ENCODE data around the gene CPA5.

The CPA5 gene

GRCh38 chr7:130397758-130398073 is 53.1 kb downstream of the CPA5 start:
- CTCF ChIA-PET, result interaction anchor here (1.4 kb wide), 1 partner anchor 15 kb away, joined by 4 read pairs; no protein-coding TSS in a partner anchor
- POLR2A ChIA-PET, result no interaction called here
- no peak for DNase-seq (ENCODE audit: extremely low spot score)

DNA sequence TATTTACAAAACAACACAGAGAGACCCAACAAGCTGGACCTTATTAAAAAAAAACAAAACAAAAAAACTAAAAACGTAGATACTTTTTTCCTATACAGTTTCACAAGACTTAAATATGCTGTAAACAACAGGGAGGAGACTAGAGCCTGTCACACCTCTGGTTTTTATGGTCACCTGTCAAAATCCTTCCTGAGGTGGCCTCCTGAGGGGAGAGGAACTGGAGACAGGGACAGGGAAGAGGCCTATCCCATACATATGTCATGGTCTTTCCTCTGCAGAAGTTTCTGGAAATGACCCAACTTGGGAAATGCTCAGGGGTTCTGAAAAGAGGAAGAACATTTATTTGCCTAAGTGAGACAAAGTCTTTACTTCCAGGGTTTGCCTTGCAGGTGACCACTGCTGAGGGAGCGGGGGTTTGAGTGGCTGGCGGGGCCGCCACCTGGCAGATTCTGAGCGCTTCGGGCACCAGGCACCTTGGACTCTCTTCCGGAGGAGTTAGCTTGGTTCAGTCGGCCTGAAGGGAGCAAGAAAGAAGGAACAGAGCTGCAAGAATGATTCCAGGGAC is 54.0 kb downstream of the CPA5 start:
- DNase-seq (ENCODE audit: extremely low spot score), result no peak
- CTCF ChIA-PET, result interaction anchor here (1.4 kb wide), 1 partner anchor 14 kb away, joined by 4 read pairs; no protein-coding TSS in a partner anchor
- POLR2A ChIA-PET, result no interaction called here
- TF ChIP-seq CTCF (IDR thresholded peaks at IDR 0.05; ENCODE audit: control extremely low read depth, extremely low read depth, low read depth, missing control alignments), result no peak

More at GRCh38 chr7:130397758-130398073, 53.1 kb downstream of the CPA5 start:
- TF ChIP-seq CTCF (IDR thresholded peaks at IDR 0.05; ENCODE audit: control extremely low read depth, extremely low read depth, low read depth, missing control alignments), result no peak

DNA sequence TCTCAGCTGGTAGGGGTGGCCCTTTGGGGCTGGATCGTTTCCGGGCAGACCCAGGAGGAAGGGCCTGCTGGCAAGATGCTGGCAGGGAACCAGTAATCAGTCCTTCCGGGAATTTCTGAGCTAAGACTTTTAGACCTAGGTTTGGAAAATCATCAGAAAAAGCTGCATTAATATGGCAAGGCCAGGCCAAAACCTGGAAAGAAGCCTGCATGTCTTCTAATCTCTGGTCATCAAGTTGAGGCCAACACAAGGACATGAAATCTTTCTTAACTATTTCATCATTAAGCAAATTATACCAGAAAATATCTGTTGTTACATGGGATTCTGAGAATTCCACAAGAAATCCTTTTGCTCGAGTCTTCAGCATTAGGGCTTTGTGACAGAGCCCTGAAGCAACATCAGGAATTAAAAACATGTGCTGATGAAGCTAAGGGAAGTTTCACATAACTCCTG is 55.5 kb downstream of the CPA5 start:
- CTCF ChIA-PET, result interaction anchor here (0.7 kb wide), 1 partner anchor 19 kb away, joined by 3 read pairs; the partner anchor contains the start of gene CPA1
- no peak for TF ChIP-seq CTCF (IDR thresholded peaks at IDR 0.05; ENCODE audit: control extremely low read depth, extremely low read depth, low read depth, missing control alignments)
- POLR2A ChIA-PET, result interaction anchor here (0.6 kb wide), 1 partner anchor 278 kb away, joined by 5 read pairs; no protein-coding TSS in a partner anchor
- no peak for DNase-seq (ENCODE audit: extremely low spot score)

- DNase-seq (ENCODE audit: extremely low spot score), result no peak
- ChIA-PET CTCF (interaction anchor here (0.9 kb wide), 1 partner anchor 26 kb away, joined by 3 read pairs; no protein-coding TSS in a partner anchor), POLR2A (no interaction called here)
- no peak for TF ChIP-seq CTCF (IDR thresholded peaks at IDR 0.05; ENCODE audit: control extremely low read depth, extremely low read depth, low read depth, missing control alignments)
These were observed 56.5 kb downstream of the CPA5 start for GRCh38 chr7:130401101-130401500.

DNA sequence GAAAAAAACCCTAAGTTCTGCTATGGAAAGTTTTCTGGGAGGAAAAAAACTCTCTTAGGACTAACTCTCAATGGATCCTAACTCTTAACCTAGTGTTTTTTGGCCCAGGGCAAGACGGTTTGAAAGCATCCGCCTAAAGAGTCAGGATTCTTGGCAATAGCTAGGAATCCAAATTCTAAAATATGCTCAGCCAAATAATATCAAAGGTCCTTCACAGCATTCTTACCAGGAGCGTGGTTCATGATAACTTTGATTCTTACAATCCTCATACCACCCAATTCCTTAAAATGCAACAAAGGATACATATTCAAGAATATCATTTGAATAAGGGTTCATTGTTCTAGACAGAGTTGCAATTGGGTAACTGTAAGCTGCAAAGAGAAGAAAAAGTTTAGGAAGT is 57.0 kb downstream of the CPA5 start:
- CTCF ChIA-PET, result interaction anchor here (0.7 to 1.3 kb wide), 3 partner anchors 10 to 26 kb away, joined by 3 read pairs; no protein-coding TSS in a partner anchor
- POLR2A ChIA-PET, result no interaction called here
- no peak for TF ChIP-seq CTCF (IDR thresholded peaks at IDR 0.05; ENCODE audit: control extremely low read depth, extremely low read depth, low read depth, missing control alignments)
- DNase-seq (ENCODE audit: extremely low spot score), result no peak

DNA sequence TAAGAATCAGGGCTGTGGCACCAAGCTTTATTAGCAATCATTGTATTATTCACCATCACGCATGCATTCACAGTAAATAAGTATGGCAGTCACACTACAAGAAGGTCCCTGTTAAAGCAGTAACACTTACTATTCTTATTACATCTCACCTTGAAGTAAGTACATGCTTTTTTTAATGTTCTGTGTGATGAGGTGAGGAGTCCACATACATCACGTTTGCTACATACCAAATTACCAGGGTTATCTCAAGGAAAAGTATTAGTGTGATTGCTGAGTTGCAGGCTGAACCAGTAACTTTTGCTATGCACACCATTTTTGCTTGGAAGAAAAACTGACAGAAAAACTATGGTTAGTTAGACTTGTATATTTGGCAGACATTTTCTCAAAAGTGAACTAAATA is 60.4 kb downstream of the CPA5 start:
- ChIA-PET CTCF (no interaction called here), POLR2A (no interaction called here)
- DNase-seq (ENCODE audit: extremely low spot score), result no peak
- no peak for TF ChIP-seq CTCF (IDR thresholded peaks at IDR 0.05; ENCODE audit: control extremely low read depth, extremely low read depth, low read depth, missing control alignments)

Measured in GM10248 (cell line).